Coronary artery (tissue), 2 donors: Measurements from ENCODE around the gene EMX2.

Source experiments
- DNase-seq: peaks from one replicate; pipeline ENCODE4 v3.0.0-alpha.2; 2017; ENCODE audit warnings: low spot score
- H3K27ac ChIP-seq, 2 donors: fragments of 200-600 bp; sonication (generic); one replicate each; pipeline ENCODE4 v1.5.1; 2016 to 2019
- H3K4me3 ChIP-seq: fragments of 200-600 bp; sonication (generic); 2 replicates; pipeline ENCODE4 v1.5.1; 2016; ENCODE audit warnings: mild to moderate bottlenecking, moderate library complexity
- CTCF ChIP-seq: fragments of 200-600 bp; sonication (generic); IDR thresholded peaks from one replicate; pipeline ENCODE4 v1.5.1; 2019; ENCODE audit warnings: antibody characterized with exemption

The EMX2 gene

GRCh38 chr10:117562220-117562619, 19.7 kb downstream of the EMX2 start:
- DNase-seq, result no peak
- Histone ChIP-seq H3K4me3 (no peak overlapping the region), H3K27ac (no peak overlapping the region)
- TF ChIP-seq CTCF, result no peak

- no peak for TF ChIP-seq CTCF
- no peak overlapping the region for H3K4me3 ChIP-seq
- H3K27ac ChIP-seq, result no peak overlapping the region
- DNase-seq, result no peak
Measured at GRCh38 chr10:117562896-117563737, 20.6 kb downstream of the EMX2 start.

- TF ChIP-seq CTCF, result no peak
- Histone ChIP-seq H3K4me3 (no peak overlapping the region), H3K27ac (no peak overlapping the region)
- DNase-seq, result no peak
Measured at GRCh38 chr10:117563780-117564179, 21.2 kb downstream of the EMX2 start.

DNA sequence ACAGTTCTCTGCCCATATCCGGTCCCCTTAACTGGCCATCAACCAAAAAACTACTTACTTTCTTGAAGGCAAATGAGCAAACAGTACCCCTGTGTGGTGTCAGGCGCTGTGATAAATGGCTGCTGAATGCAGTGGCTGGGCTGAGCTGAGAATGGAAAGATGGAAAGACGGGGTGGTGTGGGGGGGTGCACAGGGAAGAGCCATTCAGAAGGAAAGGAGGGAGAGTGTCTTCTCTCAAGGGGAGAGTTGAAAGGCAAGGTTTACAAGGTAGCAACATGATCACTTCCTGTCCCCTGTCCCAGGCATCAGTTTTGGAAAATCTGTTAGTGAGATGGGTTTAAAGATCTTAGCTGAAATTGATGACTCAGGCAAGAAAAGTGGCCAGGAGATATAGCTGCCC, 22.5 kb downstream of the EMX2 start:
- Histone ChIP-seq H3K4me3 (no peak overlapping the region), H3K27ac (no peak overlapping the region)
- no peak for DNase-seq
- TF ChIP-seq CTCF, result no peak

- DNase-seq, result no peak
- no peak overlapping the region for H3K27ac ChIP-seq
- TF ChIP-seq CTCF, result no peak
- H3K4me3 ChIP-seq, result no peak overlapping the region
Measured at GRCh38 chr10:117568334-117568733, 25.8 kb downstream of the EMX2 start.

DNA sequence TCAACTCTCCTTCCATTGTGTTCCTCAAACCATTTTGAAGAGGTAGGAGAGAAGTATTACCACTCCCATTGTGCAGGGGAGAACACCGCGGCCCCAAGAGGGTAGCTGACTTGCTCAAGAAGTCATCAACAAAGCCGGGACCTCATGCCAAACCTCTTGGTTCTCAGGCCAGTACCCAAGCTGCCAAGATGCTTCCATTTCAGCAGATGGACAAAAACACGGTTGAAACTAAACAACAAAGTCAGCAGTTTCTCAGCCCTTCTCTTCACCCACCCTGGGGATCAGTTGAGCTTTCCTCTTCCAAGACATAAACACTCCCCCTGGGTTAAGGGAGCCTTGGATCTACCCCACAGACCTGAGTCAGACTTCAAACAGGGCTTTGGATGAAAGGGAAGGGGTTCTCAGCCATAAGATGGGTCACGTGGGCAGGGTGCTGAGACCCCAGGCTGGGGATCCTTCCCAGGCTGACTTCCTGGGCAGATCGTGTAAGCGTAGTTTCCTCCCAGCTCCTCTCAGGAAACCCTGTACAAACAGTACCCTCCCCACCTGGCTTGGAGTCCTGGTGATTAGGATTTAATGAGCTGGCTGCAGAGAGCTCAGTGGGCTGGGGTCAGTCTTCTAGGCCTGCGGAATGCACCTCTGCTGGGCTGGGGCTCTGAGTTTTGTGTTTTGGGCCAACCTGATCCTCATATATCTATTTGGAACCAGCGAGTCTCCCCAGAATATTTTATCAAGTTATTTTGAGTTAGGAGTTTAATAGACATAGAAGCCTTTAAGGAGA, 27.3 kb downstream of the EMX2 start:
- no peak for DNase-seq
- TF ChIP-seq CTCF, result no peak
- no peak overlapping the region for H3K4me3 ChIP-seq
- no peak overlapping the region for H3K27ac ChIP-seq
